ENCODE results near the gene PROX1. TPM values are rescaled to one million over a fixed set of nuclear protein-coding genes. Genes with fewer than 3 reads are reported as not detected.

Gene PROX1
- total RNA-seq, 1 donor from 2014 or later: 4.8 TPM

GRCh38 chr1:213951876-213952275 is 35.9 kb upstream of the PROX1 start:
- Histone ChIP-seq H3K9me3 (ENCODE audit: insufficient read depth, low read depth, low read length) (no peaks in the 10 kb centered on the region), H3K4me2 (ENCODE audit: low read length) (no peak overlapping the region), H4K20me1 (ENCODE audit: insufficient read depth, low read length) (no peaks in the 10 kb centered on the region), H3K4me1 (ENCODE audit: insufficient read depth, low read length) (no peaks in the 10 kb centered on the region), H3K79me2 (ENCODE audit: insufficient read depth, low read length) (no peaks in the 10 kb centered on the region), H3K36me3 (ENCODE audit: insufficient read depth, low read length) (no peaks in the 10 kb centered on the region), H3K9ac (ENCODE audit: low read length) (no peak overlapping the region), H3K27ac (ENCODE audit: low read depth, low read length) (no peak overlapping the region), H3K4me3 (ENCODE audit: insufficient read depth, low read depth, low read length) (no peak overlapping the region), H3K27me3 (ENCODE audit: insufficient read depth, low read length) (no peaks in the 10 kb centered on the region), H2AFZ (ENCODE audit: low read depth, low read length) (no peak overlapping the region)
- TF ChIP-seq EZH2 (IDR thresholded peaks at IDR 0.05; ENCODE audit: insufficient read depth, low read length): no peak
- no peak overlapping the region for H3K4me3 Mint-ChIP-seq (ENCODE audit: unreplicated experiment)
- DNase-seq (ENCODE audit: low read depth) (no peak), FAIRE-seq (no peak)
- H3K9me3 Mint-ChIP-seq (ENCODE audit: unreplicated experiment): no peaks in the 10 kb centered on the region
- peaks cover 9% of the 10 kb centered on the region for H3K27me3 Mint-ChIP-seq (ENCODE audit: low read depth, unreplicated experiment)
- H3K36me3 Mint-ChIP-seq (ENCODE audit: low read depth, unreplicated experiment): no peaks in the 10 kb centered on the region
- H3K27ac Mint-ChIP-seq (ENCODE audit: unreplicated experiment): no peak overlapping the region
- no peaks in the 10 kb centered on the region for H3K4me1 Mint-ChIP-seq (ENCODE audit: low read depth, unreplicated experiment)

GRCh38 chr1:213953806-213954205 is 34.0 kb upstream of the PROX1 start:
- Histone ChIP-seq H3K36me3 (ENCODE audit: insufficient read depth, low read length) (no peaks in the 10 kb centered on the region), H3K79me2 (ENCODE audit: insufficient read depth, low read length) (no peaks in the 10 kb centered on the region), H3K27me3 (ENCODE audit: insufficient read depth, low read length) (no peaks in the 10 kb centered on the region), H3K4me3 (ENCODE audit: insufficient read depth, low read depth, low read length) (no peak overlapping the region), H3K4me2 (ENCODE audit: low read length) (no peak overlapping the region), H4K20me1 (ENCODE audit: insufficient read depth, low read length) (no peaks in the 10 kb centered on the region), H3K9ac (ENCODE audit: low read length) (no peak overlapping the region), H3K27ac (ENCODE audit: low read depth, low read length) (no peak overlapping the region), H2AFZ (ENCODE audit: low read depth, low read length) (no peak overlapping the region), H3K9me3 (ENCODE audit: insufficient read depth, low read depth, low read length) (no peaks in the 10 kb centered on the region), H3K4me1 (ENCODE audit: insufficient read depth, low read length) (no peaks in the 10 kb centered on the region)
- Mint-ChIP-seq H3K27ac (ENCODE audit: unreplicated experiment) (no peak overlapping the region), H3K4me1 (ENCODE audit: low read depth, unreplicated experiment) (no peaks in the 10 kb centered on the region), H3K9me3 (ENCODE audit: unreplicated experiment) (no peaks in the 10 kb centered on the region), H3K27me3 (ENCODE audit: low read depth, unreplicated experiment) (peaks cover 15% of the 10 kb centered on the region), H3K36me3 (ENCODE audit: low read depth, unreplicated experiment) (no peaks in the 10 kb centered on the region), H3K4me3 (ENCODE audit: unreplicated experiment) (no peak overlapping the region)
- FAIRE-seq (no peak), DNase-seq (ENCODE audit: low read depth) (no peak)
- no peak for TF ChIP-seq CTCF (IDR thresholded peaks at IDR 0.05; ENCODE audit: insufficient read depth, low read depth, low read length)

GRCh38 chr1:213956295-213956770 is 31.4 kb upstream of the PROX1 start:
- DNase-seq (ENCODE audit: low read depth) (no peak), FAIRE-seq (no peak)
- Histone ChIP-seq H3K79me2 (ENCODE audit: insufficient read depth, low read length) (no peaks in the 10 kb centered on the region), H3K4me3 (ENCODE audit: insufficient read depth, low read depth, low read length) (no peak overlapping the region), H3K36me3 (ENCODE audit: insufficient read depth, low read length) (no peaks in the 10 kb centered on the region), H3K9me3 (ENCODE audit: insufficient read depth, low read depth, low read length) (no peaks in the 10 kb centered on the region), H3K27me3 (ENCODE audit: insufficient read depth, low read length) (no peaks in the 10 kb centered on the region), H3K27ac (ENCODE audit: low read depth, low read length) (no peak overlapping the region), H3K4me1 (ENCODE audit: insufficient read depth, low read length) (no peaks in the 10 kb centered on the region), H3K4me2 (ENCODE audit: low read length) (no peak overlapping the region), H2AFZ (ENCODE audit: low read depth, low read length) (no peak overlapping the region), H3K9ac (ENCODE audit: low read length) (no peak overlapping the region), H4K20me1 (ENCODE audit: insufficient read depth, low read length) (no peaks in the 10 kb centered on the region)
- Mint-ChIP-seq H3K4me3 (ENCODE audit: unreplicated experiment) (no peak overlapping the region), H3K27me3 (ENCODE audit: low read depth, unreplicated experiment) (peaks cover 19% of the 10 kb centered on the region), H3K36me3 (ENCODE audit: low read depth, unreplicated experiment) (no peaks in the 10 kb centered on the region), H3K27ac (ENCODE audit: unreplicated experiment) (no peak overlapping the region), H3K9me3 (ENCODE audit: unreplicated experiment) (no peaks in the 10 kb centered on the region), H3K4me1 (ENCODE audit: low read depth, unreplicated experiment) (no peaks in the 10 kb centered on the region)
- TF ChIP-seq EZH2 (IDR thresholded peaks at IDR 0.05; ENCODE audit: insufficient read depth, low read length) (no peak), CTCF (IDR thresholded peaks at IDR 0.05; ENCODE audit: insufficient read depth, low read depth, low read length) (no peak)
